NB4 (cell line): ENCODE results near the gene DBF4B.

Experiments
- DNase-seq: peaks from one replicate; pipeline ENCODE4 v3.0.0; 2010; ENCODE audit warnings: low read depth
- H3K4me3 ChIP-seq: one replicate; pipeline ENCODE4 v1.5.1; 2011; ENCODE audit warnings: mild to moderate bottlenecking, low read depth, low read length, moderate library complexity
- CTCF ChIP-seq: IDR thresholded peaks from one replicate; pipeline ENCODE4 v1.5.1; 2012; ENCODE audit warnings: low read depth, low read length
- MAX ChIP-seq: IDR thresholded peaks from 2 replicates; pipeline ENCODE4 v1.6.1; 2011; ENCODE audit warnings: low read depth, low read length
- MYC ChIP-seq: IDR thresholded peaks from 2 replicates; pipeline ENCODE4 v1.6.1; 2011; ENCODE audit warnings: low read depth, low read length
- POLR2A ChIP-seq: IDR thresholded peaks from 2 replicates; pipeline ENCODE4 v1.6.1; 2011; ENCODE audit warnings: mild to moderate bottlenecking; ENCODE audit not compliant: insufficient read length; ENCODE audit errors: extremely low read depth

Gene DBF4B

GRCh38 chr17:44757045-44757917 lies 48.8 kb downstream of the DBF4B start:
- TF ChIP-seq POLR2A (no peak), MAX (no peak), MYC (no peak), CTCF (no peak)
- H3K4me3 ChIP-seq: no peak overlapping the region
- DNase-seq: no peak

- H3K4me3 ChIP-seq: no peak overlapping the region
- no peak for TF ChIP-seq MAX
- no peak for TF ChIP-seq CTCF
- TF ChIP-seq MYC: no peak
- no peak for TF ChIP-seq POLR2A
- DNase-seq: no peak
Measured at GRCh38 chr17:44757918-44758413, 49.5 kb downstream of the DBF4B start.

- H3K4me3 ChIP-seq: no peak within 1 kb of the TSS
- DNase-seq: no peak
Measured at GRCh38 chr17:44758414-44759085, 50.1 kb downstream of the DBF4B start, which contains the start of gene ADAM11. ADAM11 (plus strand) TSS chr17:44758988; CDS start chr17:44759200, 212 bp downstream.

GRCh38 chr17:44759086-44759915 lies 50.8 kb downstream of the DBF4B start:
- DNase-seq: no peak
- TF ChIP-seq MYC (no peak), CTCF (no peak), MAX (no peak), POLR2A (no peak)
- H3K4me3 ChIP-seq: no peak overlapping the region

More at GRCh38 chr17:44758414-44759085, 50.1 kb downstream of the DBF4B start, which contains the start of gene ADAM11:
- TF ChIP-seq MAX (no peak), CTCF (no peak), POLR2A (no peak), MYC (no peak)

- no peak for TF ChIP-seq POLR2A
- no peak for TF ChIP-seq CTCF
- no peak for TF ChIP-seq MYC
- no peak for TF ChIP-seq MAX
- no peak overlapping the region for H3K4me3 ChIP-seq
- DNase-seq: no peak
Measured at GRCh38 chr17:44759916-44760243, 51.4 kb downstream of the DBF4B start.
